Skin of body (tissue), 3 donors: Measurements from ENCODE around the gene ZNF184. TPM values are rescaled to one million over a fixed set of nuclear protein-coding genes. Genes with fewer than 3 reads are reported as not detected.
"Not testable (repeated sequence)": the region's sequence is repeated elsewhere in the genome, so short reads cannot be mapped to it uniquely, and the experiment has no call there.

Experiments used
- DNase-seq: peaks from one replicate; lab custom pipeline; 2025; lab: John Stamatoyannopoulos, UW
- small RNA-seq: library from RNA; depleted of rRNA; stranded (forward); fragments of <200 nt; gene quantifications from one replicate; pipeline ENCODE3, GENCODE V24; 2014; ENCODE audit warnings: low replicate concordance
- total RNA-seq: library from RNA; depleted of rRNA; stranded (reverse); fragments of >200 nt; gene quantifications from one replicate; pipeline ENCODE4 v1.2.3, GENCODE V29; 2014

Gene ZNF184
- total RNA-seq, 1 donor from 2014 or later: 12.6 TPM

- no peak for DNase-seq
These were observed 46.8 kb downstream of the ZNF184 start for GRCh38 chr6:27426045-27426620.

- DNase-seq: not testable (repeated sequence)
These were observed 48.1 kb downstream of the ZNF184 start for GRCh38 chr6:27424851-27425250.

GRCh38 chr6:27422651-27423332 is 50.1 kb downstream of the ZNF184 start:
- DNase-seq: no peak

GRCh38 chr6:27419363-27419762 is 53.5 kb downstream of the ZNF184 start:
- no peak for DNase-seq

GRCh38 chr6:27415898-27416297 is 57.0 kb downstream of the ZNF184 start:
- DNase-seq: no peak

- DNase-seq: no peak
These were observed 57.9 kb downstream of the ZNF184 start for GRCh38 chr6:27414996-27415395.

- no peak for DNase-seq
These were observed 58.6 kb downstream of the ZNF184 start for GRCh38 chr6:27414300-27414699.

- DNase-seq: no peak
These were observed 65.6 kb downstream of the ZNF184 start for GRCh38 chr6:27407153-27407814.

GRCh38 chr6:27406085-27406484 is 66.8 kb downstream of the ZNF184 start:
- no peak for DNase-seq

- no peak for DNase-seq
These were observed 71.8 kb downstream of the ZNF184 start for GRCh38 chr6:27400877-27401642.

Small RNA genes lying within 50 kb of the gene (small RNA-seq; reads per million reads assigned to genes)
- gene AL021918.1: not detected
- not detected for gene AL021918.2
- not detected for gene MCFD2P1

Other genes with a start within 250 kb of the ZNF184 start
- 0.99 TPM for gene PRSS16, start 225.4 kb downstream of the ZNF184 start, total RNA-seq
- gene POM121L2, start 160.8 kb downstream of the ZNF184 start, total RNA-seq: not detected
- 3.0 TPM for gene ZNF391, start 84.3 kb downstream of the ZNF184 start, total RNA-seq